ENCODE data around the gene PTK6. TPM values are rescaled to one million over a fixed set of nuclear protein-coding genes. Genes with fewer than 3 reads are reported as not detected.

PTK6 gene
- total and polyA plus RNA-seq, 12 donors: 0.03 to 0.28 (median 0.06) TPM; not detected in 9

DNA sequence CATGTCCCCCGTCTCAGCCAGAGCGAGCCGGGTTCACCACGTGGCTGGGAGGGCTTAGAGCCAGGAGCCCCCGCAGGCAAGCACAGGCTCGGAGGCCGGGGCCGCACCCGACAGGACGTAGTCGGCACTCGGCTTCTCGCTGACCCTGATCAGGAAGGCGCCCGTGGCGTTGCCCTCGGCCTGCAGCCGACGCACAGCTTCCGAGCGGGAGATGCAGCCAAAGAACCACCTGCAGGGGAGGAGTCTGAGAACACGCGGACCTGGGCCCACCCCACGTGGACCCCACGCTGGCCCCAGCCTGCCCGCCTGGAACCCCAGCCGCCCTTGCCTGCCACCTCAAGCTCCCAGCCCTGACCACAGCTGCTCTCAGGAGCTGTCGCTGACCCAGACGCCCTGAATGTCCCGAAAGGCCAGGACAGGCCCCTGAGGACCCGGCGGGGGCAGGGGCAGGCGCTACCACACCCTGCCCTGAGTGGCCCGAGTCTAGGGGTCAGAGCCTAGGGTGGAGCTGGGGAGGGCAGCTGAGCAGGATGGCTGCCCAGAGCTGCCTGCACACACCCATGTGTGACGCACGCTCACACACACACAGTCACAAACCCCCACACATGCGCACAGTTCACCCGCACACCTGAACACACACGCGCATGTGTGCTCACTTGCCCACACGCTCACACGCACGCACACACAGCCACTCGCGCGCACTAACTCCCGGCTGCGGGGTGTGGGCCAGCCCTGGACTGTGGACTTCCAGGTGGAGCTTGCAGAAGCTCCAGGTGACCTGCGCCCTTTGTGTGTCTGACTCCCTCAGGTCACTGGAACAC is 2.1 kb downstream of the PTK6 start:
- Histone ChIP-seq H3K27me3 (peaks cover 0 to 38% (median 20%) of the 10 kb centered on the region in 7 donors), H3K9me3 (no peaks in the 10 kb centered on the region), H3K36me3 (no peaks in the 10 kb centered on the region), H3K27ac (no peak overlapping the region), H3K4me1 (peaks cover 0 to 34% (median 16%) of the 10 kb centered on the region in 9 donors), H3K4me3 (no peak overlapping the region)
- DNase-seq (no peak), ATAC-seq (no peak)
- TF ChIP-seq, protein P1, sequence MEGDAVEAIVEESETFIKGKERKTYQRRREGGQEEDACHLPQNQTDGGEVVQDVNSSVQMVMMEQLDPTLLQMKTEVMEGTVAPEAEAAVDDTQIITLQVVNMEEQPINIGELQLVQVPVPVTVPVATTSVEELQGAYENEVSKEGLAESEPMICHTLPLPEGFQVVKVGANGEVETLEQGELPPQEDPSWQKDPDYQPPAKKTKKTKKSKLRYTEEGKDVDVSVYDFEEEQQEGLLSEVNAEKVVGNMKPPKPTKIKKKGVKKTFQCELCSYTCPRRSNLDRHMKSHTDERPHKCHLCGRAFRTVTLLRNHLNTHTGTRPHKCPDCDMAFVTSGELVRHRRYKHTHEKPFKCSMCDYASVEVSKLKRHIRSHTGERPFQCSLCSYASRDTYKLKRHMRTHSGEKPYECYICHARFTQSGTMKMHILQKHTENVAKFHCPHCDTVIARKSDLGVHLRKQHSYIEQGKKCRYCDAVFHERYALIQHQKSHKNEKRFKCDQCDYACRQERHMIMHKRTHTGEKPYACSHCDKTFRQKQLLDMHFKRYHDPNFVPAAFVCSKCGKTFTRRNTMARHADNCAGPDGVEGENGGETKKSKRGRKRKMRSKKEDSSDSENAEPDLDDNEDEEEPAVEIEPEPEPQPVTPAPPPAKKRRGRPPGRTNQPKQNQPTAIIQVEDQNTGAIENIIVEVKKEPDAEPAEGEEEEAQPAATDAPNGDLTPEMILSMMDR (IDR thresholded peaks at IDR 0.05): no peak
- intact Hi-C loops (cut with DNase I): loop anchor here in 7 of 10 donors (5.0 to 10.0 kb wide), 5 partner anchors 42 to 437 kb away; partner anchors contain the start of genes TPD52L2 (in 4 of the 7) and ABHD16B (in 3 of the 7)
- WGBS, 2 donors: 50 to 59% methylated on average over 49 of the region's 49 CpGs

DNA sequence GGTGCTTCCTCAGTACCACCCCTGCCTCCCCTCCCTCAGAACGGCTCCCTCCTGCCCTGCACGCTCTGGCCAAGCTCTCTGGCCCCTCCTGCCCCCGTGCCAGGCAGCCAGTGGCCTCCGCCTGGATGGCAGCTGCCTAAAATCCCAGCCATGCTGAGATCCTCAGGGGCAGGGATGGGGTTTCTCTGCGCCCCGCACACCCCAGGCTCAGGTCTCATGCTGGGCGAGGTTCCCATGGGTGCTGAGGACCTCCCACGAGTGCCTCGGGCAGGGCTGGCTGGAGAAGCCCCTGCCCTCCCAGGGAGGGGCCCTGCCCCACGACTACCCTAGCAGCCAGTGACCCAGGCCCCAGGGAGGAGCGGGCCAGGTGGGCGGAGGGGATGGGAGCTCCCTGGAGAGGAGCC is 2.7 kb downstream of the PTK6 start:
- H3K36me3 ChIP-seq: no peaks in the 10 kb centered on the region
- H3K4me1 ChIP-seq: peaks cover 0 to 34% (median 16%) of the 10 kb centered on the region in 9 donors
- H3K9me3 ChIP-seq: no peaks in the 10 kb centered on the region
- intact Hi-C loops (cut with DNase I): loop anchor here in 3 of 10 donors (10.0 kb wide), 1 partner anchor 330 kb away; the partner anchor contains the start of genes ABHD16B (in 3 of the 3) and TPD52L2 (in 3 of the 3)
- no peak overlapping the region for H3K27ac ChIP-seq
- H3K27me3 ChIP-seq: peaks cover 0 to 38% (median 20%) of the 10 kb centered on the region in 7 donors
- no peak overlapping the region for H3K4me3 ChIP-seq
- no peak for DNase-seq
- ATAC-seq: no peak
- WGBS, 2 donors: 53 to 59% methylated on average over 12 of the region's 12 CpGs
- TF ChIP-seq, protein P1 (IDR thresholded peaks at IDR 0.05): no peak

DNA sequence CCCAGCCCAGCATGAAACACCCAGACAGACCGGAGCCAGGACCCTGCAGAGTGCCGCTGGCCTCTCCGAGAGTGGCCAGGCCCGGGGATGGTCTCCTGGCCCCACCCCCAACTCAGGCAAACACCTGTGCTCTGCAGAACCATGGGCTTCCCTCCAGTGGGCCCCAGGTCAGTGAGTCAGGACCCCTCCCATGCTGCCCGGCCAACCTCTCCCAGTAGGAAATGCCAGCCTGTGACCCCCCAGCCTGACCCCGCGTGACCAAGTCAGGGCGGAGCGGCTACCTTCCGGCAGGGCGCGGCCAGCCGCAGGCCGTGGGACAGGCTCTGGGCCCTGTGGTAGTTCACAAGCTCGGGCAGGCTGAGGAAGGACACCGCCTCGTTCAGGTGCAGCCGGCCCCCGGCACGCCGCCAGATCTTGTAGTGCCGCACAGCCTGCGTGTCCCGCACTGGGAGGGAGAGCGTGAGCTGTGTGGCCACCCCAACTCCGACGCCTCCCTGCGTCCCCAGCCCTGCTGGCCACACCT is 3.2 kb downstream of the PTK6 start:
- ATAC-seq (no peak), DNase-seq (no peak)
- no peak overlapping the region for H3K4me3 ChIP-seq
- H3K4me1 ChIP-seq: peaks cover 0 to 34% (median 16%) of the 10 kb centered on the region in 9 donors
- no peaks in the 10 kb centered on the region for H3K36me3 ChIP-seq
- peaks cover 0 to 38% (median 20%) of the 10 kb centered on the region in 7 donors for H3K27me3 ChIP-seq
- WGBS, 2 donors: 63 to 76% methylated on average over 28 of the region's 28 CpGs
- no peak overlapping the region for H3K27ac ChIP-seq
- intact Hi-C loops (cut with DNase I): loop anchor here in 3 of 10 donors (10.0 kb wide), 1 partner anchor 331 kb away; the partner anchor contains the start of genes ABHD16B (in 3 of the 3) and TPD52L2 (in 3 of the 3)
- no peaks in the 10 kb centered on the region for H3K9me3 ChIP-seq
- TF ChIP-seq, protein P1 (IDR thresholded peaks at IDR 0.05): no peak

DNA sequence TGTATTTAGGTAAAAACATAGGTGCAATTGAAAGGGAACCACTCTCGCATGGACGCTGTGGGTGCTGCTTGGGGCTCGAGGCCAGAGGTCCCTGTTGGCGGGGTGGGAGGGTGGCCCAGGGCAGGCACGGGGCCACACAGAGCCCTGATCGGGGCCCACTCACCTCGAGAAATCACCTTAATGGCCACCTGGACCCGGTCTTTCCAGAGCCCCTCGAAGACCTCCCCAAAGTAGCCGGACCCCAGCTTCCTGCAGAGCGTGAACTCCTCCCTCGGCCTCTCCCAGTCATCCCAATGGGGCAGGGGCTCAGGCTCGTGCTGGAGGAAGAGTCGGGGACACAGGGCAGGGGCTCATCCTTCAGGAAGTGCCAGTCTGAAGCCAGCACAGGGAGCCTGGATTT is 3.8 kb downstream of the PTK6 start:
- peaks cover 0 to 34% (median 12%) of the 10 kb centered on the region in 9 donors for H3K4me1 ChIP-seq
- H3K9me3 ChIP-seq: no peaks in the 10 kb centered on the region
- no peak overlapping the region for H3K27ac ChIP-seq
- intact Hi-C loops (cut with DNase I): loop anchor here in 3 of 10 donors (10.0 kb wide), 1 partner anchor 331 kb away; the partner anchor contains the start of genes ABHD16B (in 3 of the 3) and TPD52L2 (in 3 of the 3)
- ATAC-seq (no peak), DNase-seq (no peak)
- 72 to 79% methylated on average over 14 of the region's 14 CpGs for WGBS, 2 donors
- H3K4me3 ChIP-seq: no peak overlapping the region
- TF ChIP-seq, protein P1 (IDR thresholded peaks at IDR 0.05): no peak
- peaks cover 0 to 38% (median 20%) of the 10 kb centered on the region in 7 donors for H3K27me3 ChIP-seq
- no peaks in the 10 kb centered on the region for H3K36me3 ChIP-seq
